TTC549 (cell line): ENCODE measurements around the gene LIN7A.
"Not testable (repeated sequence)": the region's sequence is repeated elsewhere in the genome, so short reads cannot be mapped to it uniquely, and the experiment has no call there.

Experiments used
- FAIRE-seq: peaks from 2 replicates; lab custom pipeline; 2012; peaks lifted over from hg19 to GRCh38; lab: Jason Lieb, UNC

The LIN7A gene

DNA sequence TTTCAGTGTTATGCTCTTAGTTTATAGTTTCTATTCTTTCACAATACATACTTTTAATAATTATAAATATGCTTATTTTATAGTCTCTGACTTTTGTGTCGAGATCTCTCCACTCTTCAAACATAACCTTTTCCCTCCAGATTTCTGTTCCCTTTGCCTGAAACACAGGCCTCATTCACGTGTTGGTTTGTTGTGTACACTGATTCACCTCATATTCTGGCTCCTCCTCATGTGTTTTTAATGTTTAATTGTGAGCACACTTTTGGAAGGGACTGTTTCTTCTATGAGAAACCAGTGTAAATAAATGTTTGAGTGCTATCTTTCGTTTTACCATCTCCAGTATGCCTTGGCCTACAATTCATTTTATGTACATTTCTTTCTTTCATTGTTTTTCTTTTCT, 20.1 kb downstream of the LIN7A start:
- FAIRE-seq = no peak

DNA sequence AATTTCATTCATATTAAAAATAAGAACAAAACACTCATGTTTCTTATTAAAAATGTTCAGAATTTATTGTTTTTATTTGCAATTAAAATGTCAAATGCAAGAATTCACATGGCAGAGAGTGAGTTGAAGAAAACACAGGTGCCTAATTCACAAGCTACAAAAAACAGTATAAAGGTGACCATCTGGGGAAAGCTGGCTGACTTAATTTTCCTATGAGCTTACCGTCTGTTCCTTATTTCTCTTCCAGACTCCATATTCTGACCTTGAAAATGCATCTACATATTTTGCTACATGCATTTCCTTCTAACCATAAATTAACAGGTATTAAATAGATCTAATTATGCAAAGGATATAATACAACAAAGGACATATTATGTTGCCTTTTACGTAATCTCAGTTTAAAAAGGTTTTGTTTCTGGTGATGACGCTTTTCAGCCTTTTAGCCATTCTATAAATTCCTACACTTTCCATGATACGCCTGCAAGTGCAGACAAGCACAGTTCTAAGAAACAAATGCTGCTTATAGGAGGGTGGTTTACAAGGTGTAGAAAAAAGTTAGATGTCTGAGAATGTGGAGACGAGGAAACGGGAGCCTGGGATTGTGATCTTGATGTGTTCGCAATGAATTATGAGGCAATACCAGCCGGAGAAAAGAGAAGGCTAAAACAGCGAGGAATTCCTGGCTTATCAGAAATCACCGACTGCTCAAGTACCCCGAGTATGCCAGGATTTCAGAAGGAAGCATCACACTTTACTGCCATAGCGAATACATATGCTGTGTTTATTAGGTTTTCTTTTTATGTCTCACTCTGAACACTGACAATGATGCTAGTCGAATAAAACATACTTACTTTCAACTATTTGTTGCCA, 24.6 kb downstream of the LIN7A start:
- no peak for FAIRE-seq

DNA sequence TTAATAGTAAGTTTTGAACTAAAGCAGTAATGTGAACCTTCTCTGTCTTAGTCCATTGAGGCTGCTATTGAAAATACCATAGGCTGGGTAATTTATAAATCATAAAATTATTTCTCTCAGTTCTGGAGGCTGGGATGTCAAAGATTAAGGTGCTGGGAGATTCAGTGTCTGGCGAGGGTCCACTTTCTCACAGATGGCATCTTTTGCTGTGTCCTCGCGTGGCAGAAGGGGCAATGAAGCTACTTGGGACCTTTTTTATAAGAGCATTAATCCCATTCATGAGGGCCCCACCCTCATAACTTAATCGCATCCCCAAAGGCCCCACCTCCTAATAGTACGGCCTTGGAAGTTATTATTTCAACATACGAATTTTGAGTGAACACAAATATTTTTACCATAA, 28.4 kb downstream of the LIN7A start:
- no peak for FAIRE-seq

DNA sequence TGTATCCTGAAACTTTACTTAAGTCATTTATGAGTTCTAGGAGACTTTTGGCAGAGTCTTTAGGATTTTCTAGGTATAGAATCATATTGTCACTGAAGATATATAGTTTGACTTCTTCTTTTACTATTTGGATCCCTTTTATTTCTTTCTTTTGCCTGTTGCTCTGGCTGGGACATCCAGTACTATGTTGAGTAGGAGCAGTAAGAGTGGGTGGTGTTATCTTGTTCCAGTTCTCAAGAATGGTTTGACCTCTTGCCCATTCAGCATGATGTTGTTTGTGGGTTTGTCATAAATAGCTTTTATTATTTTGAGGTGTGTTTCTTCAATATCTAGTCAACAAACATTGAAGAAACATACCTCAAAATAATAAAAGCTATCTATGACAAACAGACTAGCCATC, 35.0 kb downstream of the LIN7A start:
- no peak for FAIRE-seq

DNA sequence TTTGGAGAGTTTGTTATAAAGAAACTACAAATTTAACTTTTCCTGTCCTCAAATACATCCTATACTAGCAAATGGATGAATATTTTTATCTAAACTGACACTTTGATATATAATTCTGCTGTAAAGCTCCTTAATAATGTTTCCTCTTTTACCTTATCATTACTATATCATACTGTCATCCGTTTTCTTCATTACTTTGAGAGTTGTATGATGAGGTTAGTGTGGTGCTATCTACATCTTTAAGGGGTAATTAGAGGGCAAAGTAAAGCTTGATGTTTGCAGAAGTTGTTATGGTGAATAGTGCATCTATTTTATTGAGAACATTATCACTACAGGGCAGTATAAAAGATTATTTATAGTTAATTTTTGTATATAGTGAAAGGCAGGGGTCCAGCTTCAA, 36.1 kb downstream of the LIN7A start:
- FAIRE-seq = no peak

DNA sequence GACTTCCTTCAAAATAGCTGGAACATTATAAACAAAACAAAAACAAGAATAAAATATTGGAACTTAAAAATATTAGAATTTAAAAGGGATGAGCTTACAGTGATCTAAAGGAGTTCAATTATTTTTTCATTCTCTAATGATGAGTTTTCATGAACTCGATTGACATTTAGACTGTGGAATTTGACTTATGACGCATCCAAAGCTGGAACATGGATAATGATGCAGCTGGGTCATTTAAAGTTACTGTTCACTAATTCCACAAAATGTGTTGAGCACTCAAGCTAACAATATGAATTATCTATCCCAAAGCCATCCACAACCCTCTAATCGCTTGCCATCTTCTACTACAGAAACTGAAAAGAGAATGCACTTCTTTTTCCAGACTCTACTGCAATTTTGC, 42.5 kb downstream of the LIN7A start:
- FAIRE-seq = no peak

DNA sequence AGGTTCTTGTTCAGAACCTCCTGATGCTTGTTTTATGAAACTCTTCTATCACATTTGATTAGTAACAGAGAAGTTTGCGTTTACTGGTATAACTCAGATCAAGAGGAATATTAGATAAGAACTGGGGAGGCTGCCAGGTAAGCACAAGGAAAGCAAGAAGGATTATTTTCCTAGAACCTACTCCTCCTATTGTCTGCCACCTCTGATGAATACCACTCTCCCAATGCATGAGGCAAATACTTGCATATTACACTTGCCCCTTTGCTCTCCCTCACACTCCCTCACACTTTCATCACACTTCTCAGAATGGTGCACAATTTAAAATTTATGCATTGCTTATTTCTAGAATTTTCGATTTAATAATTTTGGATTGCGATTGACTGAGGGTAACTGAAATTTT, 43.6 kb downstream of the LIN7A start:
- FAIRE-seq = no peak

DNA sequence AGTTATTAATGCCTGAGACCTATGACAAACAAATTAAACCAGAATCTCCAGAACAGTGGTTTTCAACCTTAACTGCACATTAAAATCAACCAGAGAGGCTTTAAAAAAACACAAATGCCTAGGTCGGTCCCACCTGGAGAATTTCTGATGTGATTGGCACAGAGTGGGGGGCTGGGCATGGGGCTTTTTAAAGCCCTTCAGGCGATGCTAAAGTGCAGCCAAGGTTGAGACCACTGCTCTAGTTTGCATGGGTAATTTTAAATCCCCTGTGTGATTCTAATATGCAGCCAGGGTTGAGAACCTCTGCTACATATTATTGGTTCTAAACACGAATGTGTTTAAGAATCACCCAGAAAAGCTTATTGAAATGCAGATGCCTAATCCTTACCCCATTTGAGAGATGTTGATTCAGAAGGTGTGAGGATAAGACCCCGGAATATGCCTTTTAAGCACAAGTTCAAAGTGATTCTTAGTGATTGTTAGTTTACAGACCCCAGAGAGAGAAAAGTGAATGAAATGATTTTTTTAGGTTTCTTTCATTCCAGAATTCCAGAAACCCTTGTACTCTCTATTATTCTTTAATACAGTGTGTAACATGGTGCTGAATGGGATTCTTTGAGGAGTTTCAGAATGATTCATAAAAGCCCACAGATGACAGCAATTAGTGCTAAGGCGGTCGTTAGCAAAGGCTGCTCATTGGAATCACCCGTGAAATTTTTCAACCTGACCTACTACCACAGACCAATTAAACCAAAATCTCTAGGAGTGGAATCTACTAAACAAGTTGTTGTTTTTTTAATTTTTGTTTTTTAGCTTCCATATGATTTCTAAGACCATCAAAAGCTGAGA, 44.9 kb downstream of the LIN7A start:
- FAIRE-seq = no peak

DNA sequence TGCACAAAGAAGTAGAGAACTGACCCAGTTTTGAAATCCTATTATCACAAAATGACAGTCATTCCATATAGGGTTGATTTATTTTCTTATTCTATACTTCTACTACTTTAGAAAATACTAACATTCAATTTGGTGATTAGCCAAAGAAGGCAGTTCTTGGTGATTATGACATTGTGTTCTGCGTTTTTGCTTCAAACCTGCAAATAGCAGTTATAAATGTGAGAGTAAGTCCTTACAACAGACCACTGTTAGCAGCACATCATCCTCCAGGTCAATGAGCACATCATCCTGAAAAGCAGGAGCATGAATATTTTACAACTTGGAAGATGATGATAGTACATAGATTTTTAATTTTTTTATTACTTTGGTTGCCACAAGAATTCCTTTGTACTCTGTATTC, 53.1 kb downstream of the LIN7A start:
- FAIRE-seq = no peak

DNA sequence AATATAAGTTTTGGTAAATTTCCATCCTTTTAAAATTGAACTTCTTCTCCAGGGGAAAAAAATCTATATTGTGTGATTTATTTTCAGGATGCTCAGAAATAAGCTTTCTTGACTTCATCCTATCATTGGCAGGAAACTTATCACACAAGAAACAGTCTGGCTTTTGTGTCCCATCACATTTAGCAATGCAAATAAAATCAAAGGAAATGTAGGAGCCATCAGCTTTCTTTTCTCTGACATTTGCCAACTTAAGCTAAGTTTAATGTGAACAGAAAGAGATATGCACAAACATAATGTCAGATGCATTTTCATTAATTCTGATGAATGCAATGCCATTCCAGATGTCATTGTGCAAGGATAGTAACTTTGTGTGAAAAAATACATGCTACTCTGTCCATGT, 56.6 kb downstream of the LIN7A start:
- no peak for FAIRE-seq

DNA sequence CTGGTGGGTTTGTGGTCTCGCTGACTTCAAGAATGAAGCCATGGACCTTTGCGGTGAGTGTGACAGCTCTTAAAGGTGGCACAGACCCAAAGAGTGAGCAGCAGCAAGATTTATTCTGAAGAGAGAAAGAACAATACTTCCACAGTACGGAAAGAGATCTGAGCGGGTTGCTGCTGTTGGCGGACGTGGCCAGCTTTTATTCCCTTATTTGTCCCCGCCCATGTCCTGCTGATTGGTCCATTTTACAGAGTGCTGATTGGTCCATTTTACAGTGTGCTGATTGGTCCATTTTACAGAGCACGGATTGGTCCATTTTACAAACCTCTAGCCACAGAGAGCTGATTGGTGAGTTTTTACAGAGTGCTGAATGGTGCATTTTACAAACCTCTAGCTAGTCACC, 59.3 kb downstream of the LIN7A start:
- not testable (repeated sequence) for FAIRE-seq

DNA sequence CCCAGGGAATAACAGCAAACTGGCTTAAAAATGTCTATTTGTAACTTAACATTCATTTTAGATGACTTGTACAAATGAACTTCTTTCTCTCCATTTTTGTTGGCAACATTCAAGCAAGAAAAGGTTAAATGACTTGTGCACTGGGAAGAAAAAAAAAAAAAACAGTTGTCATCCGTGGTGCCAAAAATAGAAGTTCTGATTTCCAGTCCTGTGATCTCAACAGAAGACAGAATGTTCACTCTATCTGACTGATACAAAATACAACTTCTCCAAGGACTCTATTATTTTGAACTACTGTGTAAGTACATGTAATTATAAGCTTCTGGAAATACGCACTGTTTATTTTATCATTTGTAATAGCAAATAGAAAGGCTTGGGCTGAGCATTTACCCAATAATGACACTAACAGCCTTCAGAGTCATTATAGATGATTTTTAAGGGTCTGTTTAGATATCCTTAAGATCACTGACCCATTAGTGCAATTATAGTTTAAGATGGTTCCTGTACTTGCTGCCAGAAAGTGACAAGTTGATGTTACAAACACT, 59.9 kb downstream of the LIN7A start:
- no peak for FAIRE-seq

DNA sequence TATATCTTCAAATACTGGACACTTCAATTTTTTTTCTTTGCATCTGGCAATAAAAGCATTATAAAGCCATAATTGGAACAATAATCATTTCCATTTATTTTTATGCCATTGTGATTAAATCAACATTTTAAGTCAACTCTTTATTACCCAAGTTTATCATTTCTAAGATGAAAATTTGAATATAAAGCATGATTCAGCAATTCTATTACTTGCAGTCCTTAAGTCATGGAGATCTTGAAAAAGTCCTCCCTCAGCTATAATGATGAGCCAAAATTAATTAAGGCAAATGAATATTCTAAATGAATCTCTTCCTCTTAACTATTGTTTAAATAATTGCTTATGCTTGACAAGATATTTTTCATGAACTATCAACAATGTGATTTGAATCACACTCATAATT, 65.7 kb downstream of the LIN7A start:
- FAIRE-seq = no peak

DNA sequence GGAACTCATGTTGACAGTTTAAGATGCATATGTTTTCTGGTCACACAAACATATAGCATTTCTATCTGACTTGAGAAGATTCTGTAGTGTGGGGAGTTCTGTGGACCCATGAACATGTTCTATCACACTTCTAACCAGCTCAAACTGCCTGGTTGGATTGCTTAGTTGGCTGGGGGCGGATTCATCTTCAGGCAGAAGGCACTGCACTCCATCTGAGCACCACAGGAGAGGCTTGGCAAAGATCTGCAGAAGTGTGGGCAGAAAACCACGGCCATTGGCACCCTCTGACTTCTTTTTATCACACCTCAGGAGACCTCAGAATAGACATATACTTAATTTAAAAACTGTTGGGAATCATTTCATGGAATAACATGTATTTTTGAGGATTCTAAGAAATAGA, 68.5 kb downstream of the LIN7A start:
- no peak for FAIRE-seq

DNA sequence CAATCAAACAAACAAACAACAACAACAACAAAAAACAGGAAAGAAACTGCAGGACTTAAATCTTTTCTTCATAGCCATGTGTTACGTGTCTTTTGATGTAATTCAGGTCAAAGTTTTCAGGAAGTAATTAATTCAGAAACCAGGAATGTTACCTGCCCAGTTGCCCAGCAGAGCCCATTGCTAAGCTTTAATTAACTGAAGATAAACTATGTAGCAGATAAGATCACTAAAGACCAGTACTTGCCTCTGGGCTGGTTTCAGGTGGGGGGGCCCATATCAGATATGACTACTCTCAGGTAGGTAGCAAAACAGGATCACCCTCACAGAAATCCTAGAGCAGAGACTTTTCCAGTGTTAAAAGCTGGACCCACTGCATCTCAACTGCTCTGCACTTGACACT, 69.2 kb downstream of the LIN7A start:
- FAIRE-seq = no peak

DNA sequence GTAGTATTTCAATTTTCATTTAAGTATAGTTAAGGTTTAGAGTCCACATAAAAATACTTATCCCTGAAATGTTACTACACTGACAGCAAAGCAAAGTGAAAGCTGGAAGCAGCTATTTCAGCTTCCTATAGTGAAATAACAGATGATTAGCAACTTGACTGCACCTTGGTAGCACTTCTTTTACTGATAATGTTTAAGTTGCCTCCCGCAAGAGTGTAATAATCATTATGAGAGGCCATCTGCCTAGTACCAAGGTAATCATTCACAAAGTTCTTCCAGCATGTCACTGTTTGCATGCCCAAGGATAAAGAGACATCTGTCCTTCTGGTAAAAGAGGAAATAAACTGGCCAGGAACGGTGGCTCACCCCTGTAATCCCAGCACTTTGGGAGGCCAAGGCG, 69.8 kb downstream of the LIN7A start:
- FAIRE-seq = no peak

DNA sequence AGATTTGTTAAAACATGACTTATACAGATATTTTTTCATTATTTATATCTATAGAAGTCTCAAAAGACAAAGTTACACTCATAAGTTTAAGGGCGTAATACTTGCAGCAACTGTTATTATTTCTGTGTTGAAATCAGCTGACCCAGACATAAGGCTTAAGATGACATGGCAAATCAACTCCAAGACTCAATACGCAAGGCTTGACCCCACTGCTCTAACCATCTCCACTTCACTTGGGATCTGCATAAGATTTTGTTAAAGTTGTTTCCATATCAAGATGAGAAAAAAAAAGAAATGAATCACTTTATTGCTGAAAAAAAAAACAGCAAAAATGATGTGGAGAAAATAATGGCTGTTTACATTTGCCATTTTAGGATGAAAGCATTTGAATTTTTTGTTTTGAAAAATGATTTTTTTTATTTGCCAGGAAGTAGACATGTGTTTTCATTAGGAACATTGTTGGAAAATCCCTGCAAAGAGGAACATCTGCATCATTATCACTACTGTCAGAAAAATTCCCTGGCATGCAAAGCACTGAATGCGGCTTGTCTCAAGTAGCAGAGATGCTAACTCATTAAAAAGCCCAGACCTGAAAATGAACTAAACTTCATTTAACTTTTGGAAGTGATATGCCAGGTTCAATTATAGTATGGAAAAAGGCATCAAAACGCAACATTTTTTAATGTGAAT, 73.5 kb downstream of the LIN7A start:
- no peak for FAIRE-seq

DNA sequence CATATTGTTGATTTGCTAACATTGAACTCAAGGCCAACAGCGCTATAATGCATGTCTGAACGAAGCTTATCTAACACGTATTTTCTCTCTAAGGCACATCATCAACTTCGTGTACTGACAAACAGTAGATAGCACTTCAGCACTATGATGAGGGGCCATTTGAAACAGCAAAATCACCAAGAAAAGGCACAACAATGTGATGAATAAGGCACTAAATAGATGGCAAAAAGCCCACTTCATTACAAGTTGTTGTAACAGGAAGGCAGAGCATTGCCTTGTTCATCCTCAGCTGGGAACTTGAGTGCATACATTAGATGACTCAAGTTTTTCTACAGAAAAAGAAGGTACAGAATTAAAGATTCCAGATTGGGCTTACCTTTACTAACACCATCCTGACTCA, 75.2 kb downstream of the LIN7A start:
- FAIRE-seq = no peak

DNA sequence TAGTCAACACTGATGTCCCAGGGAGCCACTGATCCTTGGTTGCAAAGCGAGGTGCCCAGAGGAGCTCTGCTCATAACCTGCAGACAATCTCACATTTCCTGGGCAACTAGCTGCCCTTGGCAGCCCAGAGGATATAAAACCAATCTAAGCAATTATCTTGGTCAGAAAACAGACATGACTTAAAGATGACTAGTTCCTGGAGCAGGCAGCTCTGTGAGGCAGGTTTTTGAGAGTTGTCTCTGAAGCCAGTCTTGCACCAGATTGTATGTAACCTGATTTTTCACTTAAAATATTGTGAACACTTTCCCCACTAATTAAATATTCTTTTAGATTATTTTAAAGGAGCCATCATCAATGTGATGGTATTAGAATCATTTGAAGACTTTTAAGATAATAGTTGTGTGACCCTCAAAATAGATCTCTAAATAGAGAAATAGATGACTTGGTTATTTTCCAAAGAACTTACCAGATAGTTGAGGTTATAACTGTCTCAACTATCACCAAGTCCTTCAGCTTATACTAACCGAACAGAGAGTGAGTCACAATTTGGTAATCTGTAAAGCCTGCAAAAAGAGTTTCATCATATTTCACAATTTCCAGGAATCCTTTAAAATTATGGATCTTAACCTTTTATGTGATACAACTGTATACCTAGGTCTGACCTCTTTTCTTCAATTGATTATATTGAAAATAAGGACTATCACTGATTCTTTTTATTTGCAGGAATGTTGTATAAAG, 75.9 kb downstream of the LIN7A start:
- FAIRE-seq = no peak

DNA sequence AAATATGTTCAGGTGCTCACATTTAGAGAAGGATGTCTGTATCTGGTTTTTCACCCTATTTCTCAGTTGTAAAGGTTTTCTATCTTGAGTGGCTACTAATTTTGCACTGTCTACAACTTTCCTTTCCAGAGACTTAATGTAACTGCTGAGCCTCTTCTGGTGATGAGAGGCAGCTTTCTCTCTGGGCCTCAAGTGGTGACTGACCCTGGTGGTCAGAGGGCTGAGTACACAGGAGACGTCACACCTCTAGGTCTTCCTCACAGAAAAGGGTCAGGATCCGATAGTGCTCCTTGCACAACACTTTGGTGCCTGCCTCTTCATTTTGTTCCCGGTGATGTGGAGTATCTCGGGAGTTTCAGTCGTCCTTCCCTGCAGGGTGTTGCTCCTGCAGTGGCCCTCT, 76.8 kb downstream of the LIN7A start:
- FAIRE-seq = no peak

DNA sequence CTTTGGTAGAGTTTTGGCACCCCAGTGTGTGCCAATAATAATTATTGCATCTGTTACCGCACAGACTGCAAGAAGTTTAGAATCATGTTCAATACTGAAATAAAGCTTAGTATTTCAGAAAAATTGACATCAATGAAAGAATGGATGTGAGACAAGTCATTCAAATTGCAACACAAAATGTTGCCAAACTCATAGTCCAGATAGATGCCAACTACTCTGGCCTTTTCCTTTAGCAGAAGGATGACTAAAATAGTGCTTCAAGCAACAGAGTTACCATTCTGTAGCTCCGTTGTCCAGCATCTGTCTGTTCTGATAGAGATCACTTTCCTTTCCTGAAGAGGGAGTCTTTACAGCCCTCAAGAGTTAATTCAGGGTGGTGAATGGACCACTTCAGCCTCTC, 77.5 kb downstream of the LIN7A start:
- no peak for FAIRE-seq

DNA sequence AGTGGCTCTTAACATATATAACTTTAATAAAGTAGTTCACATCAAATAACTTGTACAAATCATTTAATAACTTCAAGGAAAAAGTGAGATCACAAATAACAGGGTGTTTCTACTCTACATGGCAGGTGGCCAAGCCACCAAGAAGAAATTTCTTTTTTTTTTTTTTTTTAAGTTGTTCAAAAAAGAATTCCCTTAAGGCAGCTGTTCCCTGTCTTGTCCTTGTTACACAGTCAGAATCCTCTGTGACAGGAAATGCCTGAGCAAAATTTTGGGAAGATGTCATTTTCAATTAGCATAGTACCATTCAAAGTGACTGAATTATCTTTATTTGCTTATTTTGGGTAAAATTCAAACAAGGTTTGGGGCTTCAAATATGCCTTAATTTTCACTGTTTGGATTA, 79.4 kb downstream of the LIN7A start:
- no peak for FAIRE-seq
